ENCODE results near the gene USH1G. TPM values are rescaled to one million over a fixed set of nuclear protein-coding genes. Genes with fewer than 3 reads are reported as not detected.
"Not testable (repeated sequence)": the region's sequence is repeated elsewhere in the genome, so short reads cannot be mapped to it uniquely, and the experiment has no call there.

Gene USH1G
- not detected for total RNA-seq

- peaks cover 6% of the 10 kb centered on the region for H3K4me1 Mint-ChIP-seq
- ATAC-seq (peak; percentile 54), DNase-seq (no peak)
- H3K36me3 Mint-ChIP-seq = no peaks in the 10 kb centered on the region
- H3K4me3 Mint-ChIP-seq = no peak within 1 kb of the TSS
- no peak within 1 kb of the TSS for H3K27ac Mint-ChIP-seq
- CTCF ChIA-PET = interaction anchor here (1.0 to 8.2 kb wide), 4 partner anchors 10 to 132 kb away, joined by 3 to 116 read pairs (median 4); partner anchors contain the start of gene ATP5PD
- peaks cover 85% of the 10 kb centered on the region for H3K27me3 Mint-ChIP-seq
- no peaks in the 10 kb centered on the region for H3K9me3 Mint-ChIP-seq (ENCODE audit: low read depth)
Measured at GRCh38 chr17:74922694-74923537, at the start of gene USH1G. USH1G (minus strand) TSS chr17:74923255; CDS start chr17:74923073, 182 bp downstream.

DNA sequence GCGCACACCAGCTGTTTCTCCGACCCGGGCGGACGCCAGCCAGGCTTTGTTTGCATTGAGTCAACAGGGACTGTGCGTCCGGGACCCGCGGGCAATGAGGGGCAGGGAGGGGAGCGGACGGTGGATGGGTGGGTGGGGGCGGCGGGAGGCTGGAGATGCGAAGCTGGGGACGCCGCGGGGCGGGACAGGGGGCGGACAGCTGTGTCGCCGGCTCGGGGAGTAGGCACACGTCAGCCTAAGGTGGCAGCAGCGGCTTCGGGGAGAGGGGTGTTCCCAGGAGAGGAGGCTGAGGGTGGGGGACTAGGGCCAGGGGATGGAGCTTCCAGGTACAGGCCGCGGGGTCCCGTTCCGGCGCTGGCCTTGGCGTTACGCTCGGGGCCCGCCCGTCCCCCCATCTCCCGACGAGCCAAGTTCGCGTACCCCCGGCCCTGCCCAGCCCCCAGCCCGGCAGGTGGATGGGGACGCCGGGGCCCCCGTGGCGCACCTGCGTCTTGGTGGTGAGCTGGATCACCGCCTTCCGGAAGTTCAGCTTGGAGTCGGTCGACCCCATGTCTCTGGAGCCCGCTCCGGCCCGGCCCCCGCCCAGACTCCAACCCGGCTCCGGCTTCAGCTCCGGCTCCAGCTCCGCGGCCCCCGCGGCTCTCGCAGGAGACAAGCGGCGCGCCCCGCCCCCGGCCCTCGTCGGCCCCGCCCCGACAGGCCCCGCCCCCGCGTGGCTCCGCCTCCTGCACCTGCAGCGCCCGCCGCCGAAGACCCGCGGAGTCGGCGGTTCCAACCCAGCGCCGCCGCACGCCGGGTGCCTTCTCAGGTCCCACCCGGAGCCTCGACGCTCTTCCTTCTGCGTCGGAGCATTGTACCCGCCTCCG lies 49.3 kb upstream of the USH1G start, which contains the start of gene HID1:
Gene HID1, minus strand, starts transcription at position 653 of the 866 bp plus-strand sequence. Its CDS starts 103 bp downstream, at position 550.
- Mint-ChIP-seq H3K9me3 (ENCODE audit: low read depth) (no peaks in the 10 kb centered on the region), H3K4me1 (peaks cover 6% of the 10 kb centered on the region), H3K27me3 (peaks cover 36% of the 10 kb centered on the region), H3K4me3 (peak within 1 kb of the TSS; percentile 60), H3K36me3 (no peaks in the 10 kb centered on the region), H3K27ac (no peak within 1 kb of the TSS)
- DNase-seq = peak; percentile 75
- CTCF ChIA-PET = interaction anchor here (0.8 to 8.8 kb wide), 7 partner anchors 10 to 440 kb away, joined by 3 to 80 read pairs (median 5); partner anchors contain the start of gene MRPL58
- ATAC-seq = peak; percentile 93

DNA sequence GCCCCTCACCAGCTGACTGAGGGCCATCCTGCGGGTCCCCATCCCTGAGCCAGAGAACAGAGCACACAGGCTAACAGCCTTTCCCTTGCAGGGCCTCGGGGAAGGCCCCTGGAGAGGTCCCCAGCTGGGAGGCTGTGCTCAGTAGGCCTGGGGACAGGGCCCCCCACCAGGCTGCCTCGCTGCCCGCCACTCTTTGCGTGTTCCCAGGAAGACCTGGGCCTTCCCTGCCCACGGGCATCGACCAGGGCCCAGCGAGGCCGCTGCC lies 48.7 kb upstream of the USH1G start:
- ATAC-seq = no peak

DNA sequence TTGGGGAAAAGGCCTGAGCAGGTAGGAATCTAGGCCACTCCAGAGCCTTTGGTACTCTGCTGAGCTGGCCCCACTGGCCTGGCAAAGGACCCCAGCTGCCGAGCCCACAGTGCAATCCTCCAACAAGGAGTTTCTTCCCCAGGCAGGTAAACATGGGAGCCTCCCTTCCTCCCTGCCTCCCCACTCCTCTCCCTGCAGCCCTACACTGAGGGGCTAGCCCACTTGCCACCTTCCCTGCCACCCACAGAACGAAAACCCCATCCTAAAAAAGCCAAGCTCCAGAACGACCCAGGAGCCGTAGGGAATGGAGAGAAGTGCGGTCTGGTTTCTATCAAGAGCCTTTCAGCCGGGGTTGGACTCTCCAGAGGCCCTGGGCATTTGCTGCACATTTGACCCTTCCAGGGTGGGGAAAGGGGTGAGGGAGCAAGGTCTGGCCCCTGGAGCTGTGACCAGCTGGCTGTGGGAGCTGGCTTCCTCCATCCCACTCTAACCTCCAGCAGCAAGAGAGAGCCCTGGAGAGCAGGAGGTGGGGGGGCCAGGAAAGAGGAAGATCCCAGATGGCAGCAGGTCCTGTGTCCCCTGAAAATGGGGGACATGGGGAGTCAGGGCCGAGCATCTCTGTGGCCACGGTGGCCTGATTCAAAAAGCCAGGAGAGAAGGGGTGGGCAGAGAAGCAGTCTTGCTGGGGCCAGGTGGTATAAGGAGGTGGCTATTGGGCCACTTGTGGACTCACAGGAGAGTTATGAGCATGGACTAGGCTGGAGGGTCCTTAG lies 48.2 kb upstream of the USH1G start:
- Mint-ChIP-seq H3K9me3 (ENCODE audit: low read depth) (no peaks in the 10 kb centered on the region), H3K27ac (no peak overlapping the region), H3K4me1 (peaks cover 6% of the 10 kb centered on the region), H3K36me3 (no peaks in the 10 kb centered on the region), H3K27me3 (peaks cover 33% of the 10 kb centered on the region), H3K4me3 (no peak overlapping the region)
- DNase-seq = no peak
- ATAC-seq = no peak
- CTCF ChIA-PET = interaction anchor here (0.9 to 8.8 kb wide), 5 partner anchors 9 to 441 kb away, joined by 3 to 80 read pairs (median 12); partner anchors contain the start of gene MRPL58

More for the DNA sequence above, 48.7 kb upstream of the USH1G start:
- Mint-ChIP-seq H3K27me3 (peaks cover 34% of the 10 kb centered on the region), H3K9me3 (ENCODE audit: low read depth) (no peaks in the 10 kb centered on the region), H3K4me3 (no peak overlapping the region), H3K4me1 (peaks cover 6% of the 10 kb centered on the region), H3K27ac (no peak overlapping the region), H3K36me3 (no peaks in the 10 kb centered on the region)
- DNase-seq = no peak
- CTCF ChIA-PET = interaction anchor here (0.9 to 8.8 kb wide), 6 partner anchors 10 to 440 kb away, joined by 3 to 80 read pairs (median 8); partner anchors contain the start of gene MRPL58

DNA sequence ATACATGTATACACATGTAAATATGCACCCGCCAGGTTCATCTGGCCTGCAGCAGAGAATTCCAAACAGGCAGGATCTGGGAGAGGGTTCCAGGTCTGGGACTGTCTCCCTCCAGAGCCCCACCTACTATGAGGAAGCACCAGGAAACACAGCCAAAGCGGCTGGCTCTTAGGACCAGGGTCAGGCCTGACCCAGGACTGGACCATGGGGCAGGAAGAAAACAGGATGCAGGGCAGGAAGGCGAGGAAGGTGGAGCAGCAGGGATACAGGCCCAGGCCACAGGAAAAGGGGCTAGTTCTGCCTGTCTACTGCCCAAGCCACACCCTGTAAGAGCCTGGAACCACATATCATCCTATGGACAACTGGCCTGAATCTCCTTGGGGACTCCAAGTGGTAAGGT lies 47.3 kb upstream of the USH1G start:
- peaks cover 6% of the 10 kb centered on the region for H3K4me1 Mint-ChIP-seq
- DNase-seq (no peak), ATAC-seq (no peak)
- H3K4me3 Mint-ChIP-seq = no peak overlapping the region
- peaks cover 28% of the 10 kb centered on the region for H3K27me3 Mint-ChIP-seq
- no peak overlapping the region for H3K27ac Mint-ChIP-seq
- CTCF ChIA-PET = interaction anchor here (1.8 to 8.8 kb wide), 3 partner anchors 8 to 42 kb away, joined by 6 to 80 read pairs (median 12); partner anchors contain the start of gene MRPL58
- no peaks in the 10 kb centered on the region for H3K9me3 Mint-ChIP-seq (ENCODE audit: low read depth)
- no peaks in the 10 kb centered on the region for H3K36me3 Mint-ChIP-seq

DNA sequence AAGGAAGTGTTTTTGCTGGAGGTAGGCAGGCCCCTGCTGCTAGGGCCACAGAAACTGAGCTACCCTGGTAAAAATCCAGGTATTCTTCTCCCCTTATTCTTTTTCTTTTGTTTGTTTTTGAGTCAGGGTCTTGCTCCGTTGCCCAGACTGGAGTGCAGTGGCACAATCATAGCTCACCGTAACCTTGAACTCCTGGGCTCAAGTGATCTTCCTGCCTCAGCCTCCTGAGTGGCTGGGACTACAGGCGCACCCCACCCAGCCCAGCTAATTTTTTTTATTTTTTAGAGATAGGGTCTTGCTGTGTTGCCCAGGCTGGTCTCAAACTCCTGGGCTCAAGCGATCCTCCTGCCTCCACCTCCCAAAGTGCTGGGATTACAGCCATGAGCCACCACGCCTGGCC lies 46.4 kb upstream of the USH1G start:
- not testable (repeated sequence) for H3K9me3 Mint-ChIP-seq (ENCODE audit: low read depth); DNase-seq; ATAC-seq; H3K4me3 Mint-ChIP-seq; H3K27ac Mint-ChIP-seq; H3K36me3 Mint-ChIP-seq; H3K4me1 Mint-ChIP-seq
- H3K27me3 Mint-ChIP-seq = peaks cover 21% of the 10 kb centered on the region
- CTCF ChIA-PET = interaction anchor here (1.0 to 8.8 kb wide), 4 partner anchors 7 to 443 kb away, joined by 3 to 80 read pairs (median 4); partner anchors contain the start of gene MRPL58

DNA sequence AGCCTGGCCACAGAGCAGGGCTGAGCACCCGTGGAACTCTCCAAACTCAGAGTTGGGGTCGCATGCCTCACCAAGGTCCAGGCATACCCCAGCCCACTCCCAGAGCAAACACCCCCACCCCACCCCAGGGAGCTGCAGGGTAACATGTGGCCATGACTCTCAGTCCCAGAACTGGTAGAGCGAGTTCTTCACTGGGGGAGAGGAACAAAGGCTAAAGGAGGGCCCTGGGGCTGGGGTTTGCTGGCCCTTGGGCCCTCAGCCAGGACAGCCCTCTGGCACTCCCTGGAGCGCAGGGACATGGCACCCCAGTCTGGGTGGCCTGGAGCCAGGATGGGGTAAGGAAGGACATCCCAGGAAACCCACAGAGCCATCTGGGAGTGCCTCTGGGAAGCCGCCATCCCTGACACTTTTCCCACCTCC lies 45.3 kb upstream of the USH1G start:
- ATAC-seq (no peak), DNase-seq (no peak)
- CTCF ChIA-PET = interaction anchor here (1.8 to 8.8 kb wide), 3 partner anchors 6 to 146 kb away, joined by 6 to 80 read pairs (median 6); partner anchors contain the start of gene MRPL58
- peaks cover 13% of the 10 kb centered on the region for H3K27me3 Mint-ChIP-seq
- no peak overlapping the region for H3K4me3 Mint-ChIP-seq
- H3K4me1 Mint-ChIP-seq = peaks cover 6% of the 10 kb centered on the region
- no peaks in the 10 kb centered on the region for H3K9me3 Mint-ChIP-seq (ENCODE audit: low read depth)
- no peaks in the 10 kb centered on the region for H3K36me3 Mint-ChIP-seq
- H3K27ac Mint-ChIP-seq = no peak overlapping the region

- H3K36me3 Mint-ChIP-seq = no peaks in the 10 kb centered on the region
- H3K4me1 Mint-ChIP-seq = peaks cover 7% of the 10 kb centered on the region
- H3K27ac Mint-ChIP-seq = peak overlapping the region; percentile 1
- H3K27me3 Mint-ChIP-seq = no peaks in the 10 kb centered on the region
- DNase-seq (no peak), ATAC-seq (no peak)
- H3K9me3 Mint-ChIP-seq (ENCODE audit: low read depth) = no peaks in the 10 kb centered on the region
- CTCF ChIA-PET = no interaction called here
- H3K4me3 Mint-ChIP-seq = no peak overlapping the region
Measured at GRCh38 chr17:74964988-74965622, 42.0 kb upstream of the USH1G start.

DNA sequence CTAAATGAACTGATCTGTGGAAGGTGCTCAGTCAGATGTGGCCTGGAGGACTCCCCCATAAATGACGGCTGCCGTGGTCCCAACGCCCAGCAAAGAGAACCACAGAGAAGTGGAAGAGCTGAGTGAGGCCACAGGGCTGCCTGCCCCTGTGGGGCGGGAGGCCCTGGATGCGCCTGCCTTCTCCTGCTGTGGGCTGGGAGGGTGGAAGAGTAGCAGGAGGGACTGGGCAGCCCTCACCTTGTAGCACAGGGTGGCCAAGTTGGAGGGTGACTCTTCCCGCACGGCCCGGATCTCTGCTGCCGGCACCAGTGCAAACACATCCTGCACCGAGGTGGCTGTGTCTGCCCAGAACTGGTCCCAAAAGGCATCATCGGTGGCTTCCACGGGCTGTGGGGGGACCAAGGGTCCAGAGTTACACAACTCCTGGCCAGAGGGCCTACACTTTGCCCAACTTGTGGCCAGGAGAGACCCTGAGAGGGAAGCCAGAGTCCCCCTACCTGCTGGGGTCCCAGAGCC lies 41.2 kb upstream of the USH1G start:
- Mint-ChIP-seq H3K4me3 (no peak overlapping the region), H3K4me1 (peaks cover 7% of the 10 kb centered on the region), H3K36me3 (no peaks in the 10 kb centered on the region), H3K27me3 (no peaks in the 10 kb centered on the region), H3K9me3 (ENCODE audit: low read depth) (no peaks in the 10 kb centered on the region), H3K27ac (no peak overlapping the region)
- DNase-seq (no peak), ATAC-seq (no peak)
- CTCF ChIA-PET = interaction anchor here (1.1 to 4.8 kb wide), 5 partner anchors 8 to 150 kb away, joined by 3 to 129 read pairs (median 4); partner anchors contain the start of genes HID1 and MRPL58

GRCh38 chr17:74963656-74964055 lies 40.6 kb upstream of the USH1G start:
- CTCF ChIA-PET = interaction anchor here (1.1 to 4.8 kb wide), 6 partner anchors 9 to 151 kb away, joined by 3 to 129 read pairs (median 4); partner anchors contain the start of genes HID1, MRPL58 and SLC16A5
- DNase-seq = no peak
- H3K27ac Mint-ChIP-seq = no peak overlapping the region
- no peak overlapping the region for H3K4me3 Mint-ChIP-seq
- H3K9me3 Mint-ChIP-seq (ENCODE audit: low read depth) = no peaks in the 10 kb centered on the region
- ATAC-seq = no peak
- H3K36me3 Mint-ChIP-seq = no peaks in the 10 kb centered on the region
- peaks cover 7% of the 10 kb centered on the region for H3K4me1 Mint-ChIP-seq
- H3K27me3 Mint-ChIP-seq = no peaks in the 10 kb centered on the region

GRCh38 chr17:74962622-74963394 lies 39.8 kb upstream of the USH1G start:
- no peak for ATAC-seq

More at GRCh38 chr17:74962622-74963394, 39.8 kb upstream of the USH1G start:
- Mint-ChIP-seq H3K27ac (no peak overlapping the region), H3K36me3 (no peaks in the 10 kb centered on the region), H3K4me1 (peaks cover 7% of the 10 kb centered on the region), H3K27me3 (no peaks in the 10 kb centered on the region), H3K9me3 (ENCODE audit: low read depth) (no peaks in the 10 kb centered on the region), H3K4me3 (no peak overlapping the region)
- DNase-seq = no peak
- CTCF ChIA-PET = interaction anchor here (0.9 to 6.8 kb wide), 34 partner anchors 10 to 449 kb away, joined by 3 to 129 read pairs (median 10); partner anchors contain the start of genes ARMC7, CDR2L, GRB2 and HID1
